TTC549 (cell line): Measurements from ENCODE around the gene RFX2.

Experiments used
- FAIRE-seq: peaks from 2 replicates; lab custom pipeline; 2012; peaks lifted over from hg19 to GRCh38; lab: Jason Lieb, UNC

Gene RFX2

GRCh38 chr19:6103894-6104293 is 6.4 kb downstream of the RFX2 start:
- FAIRE-seq = no peak

GRCh38 chr19:6103217-6103644 is 7.1 kb downstream of the RFX2 start:
- no peak for FAIRE-seq

DNA sequence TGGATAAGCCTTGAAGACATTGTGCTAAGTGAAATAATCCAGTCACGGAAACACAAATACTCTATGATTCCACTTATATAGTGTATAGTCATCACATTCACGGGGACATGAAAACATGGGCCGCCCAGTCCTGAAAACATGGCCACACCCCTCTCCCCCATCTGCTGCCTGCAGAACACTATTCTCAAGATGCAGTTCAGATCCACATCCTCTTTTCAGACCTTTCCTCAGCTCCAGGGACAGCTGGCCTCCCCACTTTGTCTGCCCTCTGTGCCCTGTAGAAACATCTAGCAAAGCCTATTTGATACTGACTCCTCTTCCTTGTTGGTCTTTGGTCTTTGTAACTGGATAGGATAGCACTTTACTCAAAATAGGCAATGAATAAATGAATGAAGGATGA is 8.3 kb downstream of the RFX2 start:
- FAIRE-seq = no peak

GRCh38 chr19:6101291-6101825 is 8.9 kb downstream of the RFX2 start:
- no peak for FAIRE-seq

- FAIRE-seq = no peak
Observed at GRCh38 chr19:6100284-6100915, 9.9 kb downstream of the RFX2 start.

- no peak for FAIRE-seq
Observed at GRCh38 chr19:6099599-6099998, 10.7 kb downstream of the RFX2 start.

DNA sequence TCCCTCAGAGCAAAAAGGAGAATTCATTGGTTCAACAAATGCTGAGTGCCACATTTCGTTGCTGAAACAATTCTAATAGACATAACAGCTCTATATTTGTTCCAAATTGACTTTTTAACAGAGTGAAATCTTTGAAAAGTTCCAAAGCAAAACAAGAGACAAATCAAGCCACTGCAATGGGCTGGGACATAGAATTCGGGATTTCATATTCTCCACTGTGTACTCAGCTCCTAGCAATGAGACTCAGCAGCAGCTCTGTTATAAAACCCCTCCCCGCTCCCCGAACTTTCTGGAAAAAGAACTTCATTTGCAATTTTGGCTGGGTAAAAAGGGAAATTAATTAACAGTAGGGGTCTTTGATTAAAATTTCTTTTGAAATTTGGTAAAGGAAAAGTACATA is 11.3 kb downstream of the RFX2 start:
- FAIRE-seq = no peak

- no peak for FAIRE-seq
Observed at GRCh38 chr19:6098574-6098973, 11.7 kb downstream of the RFX2 start.

DNA sequence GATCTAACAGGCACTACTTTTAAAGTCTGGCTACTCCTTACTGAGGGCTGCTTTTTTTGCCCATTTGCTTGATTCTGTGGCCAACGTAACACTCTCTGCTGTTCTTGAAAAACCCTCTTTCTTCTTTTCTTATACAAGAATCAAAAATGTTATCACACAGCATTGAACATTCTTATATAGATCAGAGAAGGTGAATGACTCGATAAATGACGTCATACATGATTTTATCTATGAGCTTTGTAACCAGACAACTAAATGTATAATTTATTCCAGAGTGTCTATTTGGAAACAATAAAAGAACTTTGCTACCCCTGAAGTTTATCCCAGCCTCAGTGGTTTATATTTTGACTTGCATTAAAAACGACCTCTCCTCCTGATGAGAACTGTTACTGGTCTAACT is 12.4 kb downstream of the RFX2 start:
- no peak for FAIRE-seq

DNA sequence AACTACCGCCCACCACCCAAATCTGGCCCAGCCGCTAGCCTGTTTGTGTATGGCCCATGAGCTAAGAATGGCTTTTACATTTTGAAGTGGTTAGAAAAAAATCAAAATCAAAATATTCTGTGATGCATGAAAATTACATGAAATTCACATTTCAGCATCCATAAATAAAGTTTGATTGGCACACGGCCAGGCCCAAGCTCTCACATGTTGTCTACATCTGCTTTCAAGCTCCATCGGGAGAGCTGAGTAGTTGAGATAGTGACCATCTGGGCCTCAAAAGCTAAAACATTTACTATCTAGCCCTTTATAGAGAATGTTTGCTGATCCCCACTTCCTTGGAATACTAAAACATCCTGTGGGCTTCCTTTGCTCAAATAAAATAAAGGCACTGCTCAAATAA is 14.5 kb downstream of the RFX2 start:
- no peak for FAIRE-seq

DNA sequence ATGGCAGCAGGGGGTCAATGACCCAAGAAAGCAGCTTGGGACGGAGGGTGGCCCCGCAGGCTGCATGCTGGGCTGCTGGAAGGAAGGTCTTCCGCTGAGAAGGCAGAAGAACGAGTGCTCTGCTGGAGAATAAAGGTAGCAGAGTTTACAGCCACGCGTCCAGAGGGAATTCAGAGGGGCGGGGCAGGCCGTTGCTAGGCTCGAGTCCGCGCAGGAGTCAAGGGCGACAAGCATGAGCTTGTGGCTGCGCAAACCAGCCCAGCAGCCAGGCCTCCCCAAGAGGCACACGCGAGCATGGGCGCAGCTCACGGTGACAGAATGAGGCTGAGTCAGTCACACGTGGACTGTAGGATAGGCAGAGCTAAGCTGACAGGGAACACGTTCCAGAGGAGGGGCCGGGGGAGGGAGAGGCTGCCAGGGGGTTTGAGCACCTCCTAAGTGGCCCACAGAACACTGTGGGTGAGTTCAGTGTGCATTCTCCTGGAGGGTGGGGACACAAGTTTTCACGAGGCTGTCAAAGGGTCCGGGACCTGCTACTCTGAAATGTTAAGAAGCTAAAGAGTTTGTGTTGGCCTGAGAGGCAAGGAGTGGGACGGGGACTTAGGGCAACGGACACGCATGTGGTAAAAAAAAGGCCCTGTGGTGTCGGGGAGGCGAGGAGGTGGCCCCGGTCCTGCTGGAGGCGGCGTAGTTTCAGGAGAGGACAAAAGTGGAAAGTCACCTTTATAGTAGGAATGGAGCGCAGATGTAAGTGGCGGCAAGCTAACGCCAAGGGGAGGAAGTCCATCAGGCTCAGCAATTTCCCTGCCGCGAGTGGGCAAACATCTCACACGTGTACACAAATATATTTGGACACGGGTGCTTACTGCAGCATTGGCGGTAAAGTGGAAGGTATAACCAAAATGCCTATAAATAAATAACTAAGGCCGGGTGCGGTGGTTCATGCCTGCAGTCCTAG is 17.7 kb downstream of the RFX2 start:
- FAIRE-seq = no peak

DNA sequence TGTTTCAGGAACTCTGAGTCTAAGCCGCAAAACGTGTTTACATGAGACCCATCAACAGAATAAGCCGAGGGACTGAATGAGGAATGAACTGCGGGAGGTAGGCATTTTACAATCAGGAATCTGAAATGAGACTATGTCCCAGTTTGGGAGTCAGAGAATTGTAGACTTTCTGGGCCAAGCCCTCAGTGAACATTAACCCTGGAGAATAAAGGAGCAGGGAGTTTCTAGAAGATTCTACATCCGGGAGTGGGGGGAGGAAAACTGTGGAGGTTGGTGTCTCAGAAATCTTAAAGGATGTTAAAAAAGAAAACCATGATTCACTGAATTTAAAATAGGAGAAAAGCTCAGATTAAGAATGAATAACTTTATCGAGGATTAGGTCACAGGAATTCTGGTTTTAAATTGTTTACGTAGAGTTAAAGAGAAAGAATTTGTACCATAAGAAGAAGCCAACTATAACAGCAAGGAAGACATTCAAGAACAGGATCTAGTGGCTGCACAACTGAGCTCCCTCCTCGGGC is 18.5 kb downstream of the RFX2 start:
- no peak for FAIRE-seq

DNA sequence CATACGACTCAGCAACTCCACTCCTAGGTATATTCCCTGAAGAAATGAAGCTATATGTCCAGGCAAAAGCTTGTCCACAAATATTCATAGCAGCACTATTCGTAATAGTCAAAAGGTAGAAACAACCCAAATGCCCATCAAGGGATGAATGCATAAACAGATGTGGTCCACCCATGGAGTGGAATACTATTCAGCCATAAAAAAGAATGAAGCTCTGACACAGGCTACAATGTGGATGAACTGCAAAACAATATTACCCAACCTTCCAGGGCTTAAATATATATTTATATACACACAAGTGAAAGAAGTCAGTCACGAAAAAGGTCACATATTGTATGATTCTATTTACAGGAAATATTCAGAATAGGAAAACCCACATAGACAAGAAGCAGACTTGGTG is 19.7 kb downstream of the RFX2 start:
- FAIRE-seq = no peak

DNA sequence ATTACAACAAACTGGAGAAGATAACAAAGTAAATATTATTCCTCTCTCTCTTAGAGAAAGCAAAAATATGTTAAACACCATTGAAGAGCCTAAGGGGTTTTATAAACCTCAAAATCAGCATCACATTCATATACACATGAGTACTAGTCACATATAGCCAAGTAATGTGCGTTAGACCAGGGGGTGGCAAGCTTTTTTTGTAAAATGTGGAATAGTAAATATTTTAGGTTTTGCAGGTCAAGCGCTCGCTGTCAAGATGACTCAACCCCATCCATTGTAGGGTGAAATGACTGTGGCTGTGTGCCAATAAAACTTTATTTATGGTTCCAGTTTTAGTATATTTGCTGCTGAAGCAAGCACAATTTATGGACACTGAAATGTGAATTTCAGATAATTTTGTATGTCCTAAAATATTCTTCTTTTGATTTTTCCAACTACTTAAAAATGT is 21.7 kb downstream of the RFX2 start:
- no peak for FAIRE-seq

DNA sequence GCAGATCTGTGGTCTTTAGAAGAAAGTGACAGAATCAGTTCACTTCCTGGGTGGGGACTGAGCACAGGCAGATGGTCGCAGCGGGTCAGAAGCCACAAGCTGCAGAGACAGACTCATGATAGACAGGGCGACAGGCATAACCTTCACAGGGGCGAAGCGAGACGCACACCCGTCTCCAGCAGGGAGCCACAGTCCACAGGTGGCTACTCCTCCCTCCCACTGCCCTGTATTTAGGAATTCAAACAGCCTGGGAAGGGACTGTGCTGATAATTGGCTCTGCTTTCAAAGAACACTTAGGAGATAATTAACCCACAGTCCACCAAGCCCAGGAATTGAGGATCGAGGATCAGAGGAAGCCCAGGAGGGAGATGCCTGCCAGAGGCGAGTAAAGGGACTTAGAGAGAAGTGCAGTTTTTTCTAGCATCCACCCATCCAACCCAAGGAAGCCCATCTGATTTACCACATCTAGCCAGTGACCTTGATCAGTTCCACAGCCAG is 23.2 kb downstream of the RFX2 start:
- no peak for FAIRE-seq

GRCh38 chr19:6086068-6086788 is 24.1 kb downstream of the RFX2 start:
- no peak for FAIRE-seq

- FAIRE-seq = no peak
Observed at GRCh38 chr19:6084821-6085220, 25.5 kb downstream of the RFX2 start.

- no peak for FAIRE-seq
Observed at GRCh38 chr19:6079107-6079506, 31.2 kb downstream of the RFX2 start.

GRCh38 chr19:6078068-6078467 is 32.2 kb downstream of the RFX2 start:
- FAIRE-seq = no peak

- no peak for FAIRE-seq
Observed at GRCh38 chr19:6076675-6077463, 33.4 kb downstream of the RFX2 start.

GRCh38 chr19:6076291-6076665 is 34.0 kb downstream of the RFX2 start:
- FAIRE-seq = no peak
